RCC 7860 (cell line): Measurements from ENCODE around the gene SMS.
"Not testable (repeated sequence)": the region's sequence is repeated elsewhere in the genome, so short reads cannot be mapped to it uniquely, and the experiment has no call there.

Source experiments
- DNase-seq: peaks from one replicate; pipeline ENCODE4 v3.0.0-alpha.2; 2015; ENCODE audit warnings: low spot score
- FAIRE-seq: peaks from 2 replicates; lab custom pipeline; 2012; peaks lifted over from hg19 to GRCh38; lab: Jason Lieb, UNC

SMS gene

DNA sequence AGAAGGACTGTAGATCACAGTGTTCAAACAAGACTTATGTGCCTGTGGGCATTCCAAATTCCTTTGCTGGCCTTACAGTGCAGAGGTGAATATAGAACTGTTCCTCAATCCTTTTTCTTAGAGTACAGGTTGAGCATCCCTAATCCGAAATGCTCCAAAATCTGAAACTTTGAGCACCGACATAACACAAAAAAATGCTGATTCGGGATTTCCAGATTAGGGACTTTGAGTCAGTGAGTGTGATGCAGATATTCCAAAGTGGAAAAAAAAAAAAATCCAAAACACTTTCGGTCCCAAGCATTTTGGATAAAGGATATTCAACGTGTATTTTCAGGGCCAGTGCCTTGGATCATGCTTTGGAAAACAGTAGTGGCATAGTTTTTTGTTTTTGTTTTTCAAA lies 9.2 kb downstream of the SMS start:
- no peak for FAIRE-seq
- no peak for DNase-seq

GRCh38 chrX:21950557-21950956 lies 10.0 kb downstream of the SMS start:
- not testable (repeated sequence) for FAIRE-seq, DNase-seq

DNA sequence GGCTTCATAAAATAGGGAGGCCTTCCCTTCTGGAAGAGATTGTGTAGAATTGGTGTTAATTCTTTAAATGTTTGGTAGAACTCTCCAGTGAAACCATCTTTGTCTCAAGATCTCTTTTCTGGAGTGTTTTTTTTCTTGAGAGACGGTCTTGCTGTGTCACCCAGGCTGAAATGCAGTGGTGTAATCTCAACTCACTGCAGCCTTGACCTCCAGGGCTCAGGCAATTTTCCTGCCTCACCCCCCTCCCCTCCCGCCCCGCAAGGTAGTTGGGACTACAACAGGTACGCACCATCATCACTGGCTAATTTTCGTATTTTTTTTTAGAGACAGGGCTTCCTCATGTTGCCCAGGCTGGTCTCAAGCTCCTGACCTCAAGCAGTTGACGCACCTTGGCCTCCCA lies 12.1 kb downstream of the SMS start:
- FAIRE-seq = no peak
- DNase-seq = no peak

- FAIRE-seq = peak; percentile 87
- DNase-seq = not testable (repeated sequence)
Measured at GRCh38 chrX:21953195-21953830, 12.8 kb downstream of the SMS start.

- no peak for DNase-seq
- no peak for FAIRE-seq
Measured at GRCh38 chrX:21955403-21956189, 15.1 kb downstream of the SMS start.

DNA sequence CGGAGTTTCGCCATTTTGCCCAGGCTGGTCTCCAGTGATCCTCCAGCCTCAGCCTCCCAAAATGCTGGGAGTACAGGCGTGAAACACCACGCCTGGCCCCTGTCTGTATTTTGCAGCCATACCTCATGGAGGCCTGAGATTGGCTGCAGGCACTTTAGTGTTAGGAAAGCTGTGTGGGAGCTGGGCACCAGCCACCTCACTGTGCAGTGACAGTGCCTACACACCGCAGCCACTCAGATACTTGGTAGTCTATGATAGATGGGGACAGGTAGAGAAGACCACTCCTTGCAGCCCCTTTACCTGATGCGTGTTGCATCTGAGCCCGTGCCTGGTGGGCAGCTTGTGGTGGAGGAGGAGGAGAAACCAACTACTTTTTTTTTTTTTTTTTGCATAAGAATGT lies 16.3 kb downstream of the SMS start:
- DNase-seq (no peak), FAIRE-seq (no peak)

DNA sequence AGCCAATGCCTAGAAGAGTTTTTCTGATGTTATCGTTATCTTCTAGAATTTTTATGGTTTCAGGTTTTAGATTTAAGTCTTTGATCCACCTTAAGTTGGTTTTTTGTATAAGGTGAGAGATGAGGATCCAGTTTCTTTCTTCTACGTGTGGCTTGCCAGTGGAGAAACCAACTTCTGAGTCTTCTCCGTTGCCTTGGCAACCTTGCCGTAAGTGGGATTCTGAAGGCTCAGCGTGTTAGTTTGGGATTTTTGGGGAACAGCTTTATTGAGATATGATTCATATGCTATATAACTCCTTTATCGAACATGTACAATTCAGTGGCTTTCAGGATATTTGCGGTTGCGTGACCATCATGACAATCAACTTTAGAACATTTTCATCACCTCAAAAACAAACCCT lies 17.7 kb downstream of the SMS start:
- no peak for DNase-seq
- no peak for FAIRE-seq

- DNase-seq (no peak), FAIRE-seq (no peak)
Measured at GRCh38 chrX:21958916-21959315, 18.4 kb downstream of the SMS start.

GRCh38 chrX:21959362-21960051 lies 19.0 kb downstream of the SMS start:
- no peak for FAIRE-seq
- no peak for DNase-seq

GRCh38 chrX:21960569-21961541 lies 20.3 kb downstream of the SMS start:
- FAIRE-seq = no peak

DNA sequence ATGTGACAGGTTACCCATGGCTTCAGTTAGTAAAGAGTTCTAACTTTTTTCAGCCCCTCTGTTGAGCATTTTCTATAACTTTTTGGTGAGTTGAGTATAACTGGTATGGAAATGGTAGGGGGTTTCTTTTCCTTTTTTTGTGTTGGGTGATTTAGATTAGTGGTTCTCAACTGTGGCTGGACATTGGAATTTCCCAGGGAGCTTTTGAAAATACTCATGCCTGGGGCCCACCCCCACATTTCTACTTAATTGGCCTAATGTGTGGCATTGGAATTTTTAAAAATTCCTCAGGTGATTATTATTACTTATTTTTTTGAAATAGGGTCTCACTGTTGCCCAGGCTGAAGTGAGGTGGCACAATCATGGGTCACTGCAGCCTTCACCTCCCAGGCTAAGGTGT lies 21.9 kb downstream of the SMS start:
- FAIRE-seq = no peak

More at GRCh38 chrX:21960569-21961541, 20.3 kb downstream of the SMS start:
- DNase-seq = no peak

GRCh38 chrX:21963269-21963668 lies 22.8 kb downstream of the SMS start:
- DNase-seq (no peak), FAIRE-seq (no peak)

More for the DNA sequence above, 21.9 kb downstream of the SMS start:
- DNase-seq = no peak

- no peak for DNase-seq
- no peak for FAIRE-seq
Measured at GRCh38 chrX:21963731-21964405, 23.4 kb downstream of the SMS start.

- FAIRE-seq = no peak
- DNase-seq = no peak
Measured at GRCh38 chrX:21966866-21967265, 26.4 kb downstream of the SMS start.

DNA sequence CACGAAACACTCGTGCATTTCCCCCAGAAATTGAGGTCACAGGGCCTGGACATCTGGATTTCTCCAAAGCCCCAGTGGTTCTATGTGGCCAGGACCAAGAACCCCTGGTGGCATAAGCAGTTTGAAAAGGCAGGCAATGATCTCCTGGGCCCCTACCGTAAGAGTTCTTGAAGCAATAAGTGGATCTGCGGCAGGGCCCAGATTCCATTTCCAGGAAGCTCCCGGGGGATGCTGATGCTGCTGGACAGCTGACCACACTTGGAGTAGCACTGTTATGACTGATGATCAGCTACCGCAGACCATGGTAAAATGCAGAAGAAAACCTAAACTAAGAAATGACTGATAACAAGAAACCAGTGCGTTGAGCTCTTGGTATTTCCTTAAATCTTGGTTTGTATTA lies 27.8 kb downstream of the SMS start:
- DNase-seq = no peak
- no peak for FAIRE-seq

GRCh38 chrX:21970326-21970725 lies 29.8 kb downstream of the SMS start:
- FAIRE-seq (peak; percentile 79), DNase-seq (peak; percentile 4)

DNA sequence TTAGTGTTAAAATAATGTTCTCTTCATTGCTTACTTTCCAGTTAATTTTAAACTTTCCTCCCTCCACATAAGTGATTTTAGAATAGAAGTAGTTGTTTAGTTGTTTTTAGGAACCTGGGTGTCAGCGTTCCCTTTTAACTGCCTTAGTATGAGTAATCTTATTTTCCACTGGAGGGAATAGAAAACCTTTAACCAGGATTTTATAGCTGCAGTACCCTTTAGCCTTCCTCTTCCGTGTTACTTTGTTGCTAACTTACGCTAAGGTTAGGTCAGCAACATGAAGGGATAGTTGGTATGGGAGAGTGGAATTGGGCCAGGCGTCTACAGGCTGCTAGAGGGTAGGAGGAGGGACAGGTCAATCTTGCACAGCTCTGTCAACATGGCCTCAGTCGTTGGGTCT lies 31.5 kb downstream of the SMS start:
- DNase-seq (peak; percentile 50), FAIRE-seq (peak; percentile 83)

DNA sequence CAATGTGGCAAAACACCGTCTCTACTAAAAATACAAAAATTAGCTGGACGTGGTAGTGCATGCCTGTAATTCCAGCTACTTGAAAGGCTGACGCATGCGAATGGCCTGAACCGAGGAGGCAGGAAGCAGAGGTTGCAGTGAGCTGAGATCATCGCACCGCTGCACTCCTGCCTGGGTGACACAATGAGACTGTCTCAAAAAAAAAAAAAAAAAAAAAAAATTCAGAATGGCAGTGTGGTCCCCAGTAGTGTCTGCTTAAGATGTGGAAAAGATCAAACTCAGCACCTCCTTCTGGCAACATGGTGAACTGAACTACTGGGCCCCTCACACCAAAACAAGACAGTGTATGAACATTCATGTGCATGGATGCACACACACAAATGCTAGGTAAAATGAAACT lies 32.2 kb downstream of the SMS start:
- DNase-seq (peak; percentile 74), FAIRE-seq (peak; percentile 81)

GRCh38 chrX:21973321-21974010 lies 33.0 kb downstream of the SMS start:
- FAIRE-seq (no peak), DNase-seq (no peak)

DNA sequence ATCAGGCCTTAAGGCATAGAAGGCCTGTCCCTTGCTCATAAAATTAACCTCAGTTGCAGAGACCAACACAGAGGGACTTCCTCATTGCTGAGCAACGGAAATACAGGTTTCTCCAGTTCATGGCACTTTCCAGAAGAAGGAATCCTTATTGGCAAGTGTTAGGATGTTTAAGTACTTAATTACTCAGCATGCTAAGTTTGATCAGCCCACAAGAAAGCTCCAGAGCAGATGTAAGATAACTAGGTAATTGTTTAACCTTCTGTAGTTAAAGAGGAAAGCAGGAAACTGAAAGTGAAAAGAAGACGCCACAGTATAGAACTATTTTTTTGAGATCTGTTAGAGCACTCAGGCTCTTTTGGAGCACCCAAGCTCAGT lies 33.5 kb downstream of the SMS start:
- peak; percentile 67 for FAIRE-seq
- DNase-seq = peak; percentile 39
